ENCODE measurements around the gene EFNA5.

EFNA5 gene

DNA sequence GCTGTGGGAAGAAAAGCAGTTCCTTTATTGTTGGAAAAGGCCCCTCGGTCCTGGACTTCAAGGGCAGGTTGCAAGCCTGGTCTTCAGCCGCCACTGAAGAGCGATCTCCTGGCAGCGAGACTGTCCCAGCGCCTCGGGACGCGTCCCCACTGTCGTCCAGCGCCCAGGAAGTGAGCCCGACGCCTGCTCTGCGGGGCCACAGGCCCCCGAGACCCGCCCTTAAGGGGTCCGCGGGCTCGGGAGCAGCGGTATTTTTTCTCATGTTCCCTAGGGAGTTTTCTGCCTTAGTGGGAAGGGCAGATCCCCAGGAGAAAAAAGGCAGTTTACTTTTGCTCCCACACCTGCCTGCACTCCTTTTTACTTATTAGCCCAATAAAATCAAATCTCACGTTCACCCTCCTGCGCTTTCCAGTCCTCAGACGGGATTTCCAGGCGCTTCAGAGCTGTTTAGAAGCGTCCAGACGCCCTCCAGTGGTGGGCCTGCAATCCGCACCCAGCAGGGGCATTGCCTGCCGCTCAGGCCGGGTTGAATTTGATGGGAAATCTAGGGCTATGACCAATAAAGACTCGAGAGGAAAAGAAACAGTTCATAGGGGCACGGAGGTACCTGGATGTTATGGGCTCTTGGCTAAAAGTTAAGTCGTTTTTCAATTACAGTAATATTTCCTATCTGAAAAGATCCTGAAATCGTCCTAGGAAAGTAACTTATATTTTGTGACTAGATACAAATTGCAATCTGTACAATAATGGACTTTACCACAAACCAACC lies 2.8 kb upstream of the EFNA5 start:
- peak overlapping the region; percentile 90 for H3K27ac ChIP-seq
- no peak for DNase-seq (ENCODE audit: low read depth, low spot score)

- DNase-seq (ENCODE audit: low read depth, low spot score), result no peak
- H3K27ac ChIP-seq, result peak overlapping the region; percentile 90
Observed at GRCh38 chr5:107673039-107673367, 2.3 kb upstream of the EFNA5 start.

GRCh38 chr5:107672211-107673038 lies 1.7 kb upstream of the EFNA5 start:
- H3K27ac ChIP-seq, result peak overlapping the region; percentile 90
- DNase-seq (ENCODE audit: low read depth, low spot score), result peak; percentile 98

- peak overlapping the region; percentile 90 for H3K27ac ChIP-seq
- DNase-seq (ENCODE audit: low read depth, low spot score), result no peak
Observed at GRCh38 chr5:107671742-107672210, 1.0 kb upstream of the EFNA5 start.

DNA sequence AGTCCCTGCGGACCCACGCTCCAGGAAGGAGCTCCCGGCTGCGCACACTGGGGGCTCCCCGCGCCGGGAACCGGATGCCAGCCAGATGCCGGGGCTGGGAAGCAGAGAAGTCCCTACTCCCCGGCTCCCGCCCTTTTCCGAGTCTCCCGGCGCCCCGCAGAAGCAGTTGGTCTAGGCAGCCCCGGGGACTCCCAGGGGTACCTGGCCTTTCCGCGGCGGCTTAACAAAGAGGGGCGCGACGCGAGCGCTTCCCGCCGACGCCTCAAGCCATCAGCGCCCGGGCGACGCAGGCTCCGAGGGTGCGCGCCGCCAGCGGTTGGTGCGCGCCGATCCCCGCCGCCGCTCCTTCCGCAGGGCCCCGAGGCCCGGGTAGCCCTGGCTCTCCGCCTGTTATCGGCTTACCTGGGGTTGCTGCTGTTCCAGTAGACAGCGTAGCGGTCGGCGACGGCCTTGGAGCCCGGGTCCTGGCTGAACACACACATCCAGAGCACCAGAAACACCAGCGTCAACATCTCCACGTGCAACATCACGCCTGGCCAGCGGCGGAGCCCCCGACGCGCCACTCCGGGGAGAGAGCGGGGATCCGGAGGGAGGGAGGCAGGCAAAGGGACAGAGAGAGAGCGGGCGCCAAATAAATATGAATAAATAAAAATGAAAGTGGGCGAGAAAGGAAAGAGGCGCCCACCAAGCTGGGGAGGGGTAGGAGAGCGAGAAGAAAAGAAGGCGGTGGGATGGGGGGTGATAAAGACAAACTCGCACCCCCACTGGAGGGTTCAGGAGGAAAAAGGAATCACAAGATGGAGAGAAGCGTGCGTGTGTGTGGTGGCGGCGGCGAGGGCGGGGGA lies 428 bp downstream of the EFNA5 start:
- DNase-seq (ENCODE audit: low read depth, low spot score), result no peak
- peak overlapping the region; percentile 90 for H3K27ac ChIP-seq

GRCh38 chr5:107669096-107670031 lies 1.4 kb downstream of the EFNA5 start:
- H3K27ac ChIP-seq, result peak overlapping the region; percentile 90
- DNase-seq (ENCODE audit: low read depth, low spot score), result no peak

- no peak for DNase-seq (ENCODE audit: low read depth, low spot score)
- H3K27ac ChIP-seq, result peak overlapping the region; percentile 90
Observed at GRCh38 chr5:107668154-107669095, 2.3 kb downstream of the EFNA5 start.

GRCh38 chr5:107666051-107666655 lies 4.6 kb downstream of the EFNA5 start:
- no peak overlapping the region for H3K27ac ChIP-seq
- no peak for DNase-seq (ENCODE audit: low read depth, low spot score)

DNA sequence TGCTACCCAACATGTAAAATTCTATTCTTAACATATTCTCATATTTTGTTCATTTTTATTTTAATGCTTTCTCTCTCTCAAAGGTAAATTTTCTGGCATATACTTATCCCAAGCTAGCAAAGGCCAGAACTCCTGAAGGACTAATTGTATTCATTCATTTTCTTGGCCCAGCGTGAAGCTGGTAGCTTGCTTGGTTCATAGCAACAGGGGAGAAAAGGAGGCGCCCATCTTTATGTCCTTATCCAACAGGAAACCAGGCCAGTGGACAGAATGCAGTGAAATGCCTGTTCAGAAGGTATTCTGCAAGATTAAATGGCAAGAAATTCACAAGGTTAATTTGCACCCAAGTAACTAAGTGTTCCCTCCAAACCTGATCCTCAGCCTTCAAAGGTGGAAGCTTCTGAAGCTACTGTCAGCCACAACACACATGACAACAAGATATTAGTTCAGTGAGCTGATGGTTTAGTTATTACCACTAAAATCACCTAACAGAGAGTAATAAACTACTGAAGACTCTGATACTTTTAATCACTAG lies 5.6 kb downstream of the EFNA5 start:
- no peak overlapping the region for H3K27ac ChIP-seq
- no peak for DNase-seq (ENCODE audit: low read depth, low spot score)

GRCh38 chr5:107663697-107664096 lies 7.0 kb downstream of the EFNA5 start:
- no peak for DNase-seq (ENCODE audit: low read depth, low spot score)

DNA sequence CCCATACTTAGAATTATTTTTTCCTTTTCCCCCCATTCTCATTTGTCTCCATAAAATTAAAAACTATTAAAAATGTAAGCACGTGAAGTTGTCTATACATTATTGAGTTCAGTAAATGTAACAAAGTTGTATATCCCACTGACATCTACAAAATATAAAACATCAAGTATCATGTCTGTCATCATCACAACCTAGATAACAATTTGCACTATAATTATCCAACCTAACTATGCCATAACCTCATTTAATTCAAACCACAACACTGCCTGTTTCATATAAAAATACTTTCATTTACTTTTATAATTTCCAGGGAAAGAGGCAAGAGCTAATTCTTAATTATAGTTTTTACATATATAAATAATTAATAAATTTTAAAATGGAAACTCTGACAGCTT lies 9.1 kb downstream of the EFNA5 start:
- DNase-seq (ENCODE audit: low read depth, low spot score), result no peak

More at GRCh38 chr5:107663697-107664096, 7.0 kb downstream of the EFNA5 start:
- H3K27ac ChIP-seq, result no peak overlapping the region

GRCh38 chr5:107661038-107661649 lies 9.6 kb downstream of the EFNA5 start:
- DNase-seq (ENCODE audit: low read depth, low spot score), result no peak
- H3K27ac ChIP-seq, result no peak overlapping the region

More for the DNA sequence above, 9.1 kb downstream of the EFNA5 start:
- H3K27ac ChIP-seq, result no peak overlapping the region

GRCh38 chr5:107658528-107658927 lies 12.2 kb downstream of the EFNA5 start:
- no peak for DNase-seq (ENCODE audit: low read depth, low spot score)
- no peak overlapping the region for H3K27ac ChIP-seq

- no peak for DNase-seq (ENCODE audit: low read depth, low spot score)
- H3K27ac ChIP-seq, result peak overlapping the region; percentile 12
Observed at GRCh38 chr5:107655831-107656230, 14.9 kb downstream of the EFNA5 start.

DNA sequence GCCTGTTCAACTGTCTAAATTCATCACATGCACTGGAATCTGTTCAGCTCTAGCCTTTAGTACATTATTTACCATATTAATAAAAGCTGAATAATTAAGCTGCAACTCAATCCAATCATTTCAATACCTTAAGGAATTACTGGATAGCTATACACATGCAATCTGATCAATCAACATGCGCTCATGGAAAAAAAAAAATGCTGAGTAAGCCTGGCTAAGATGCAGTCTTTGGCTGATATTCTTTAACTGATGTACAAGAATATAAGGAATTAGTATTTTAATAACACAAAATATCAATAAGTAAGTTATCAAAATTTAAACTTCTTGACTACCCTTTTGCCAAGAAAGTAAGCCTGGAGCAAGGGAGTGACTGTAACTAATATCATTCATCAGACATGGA lies 15.9 kb downstream of the EFNA5 start:
- DNase-seq (ENCODE audit: low read depth, low spot score), result no peak
- no peak overlapping the region for H3K27ac ChIP-seq

- no peak overlapping the region for H3K27ac ChIP-seq
- DNase-seq (ENCODE audit: low read depth, low spot score), result no peak
Observed at GRCh38 chr5:107653685-107654084, 17.1 kb downstream of the EFNA5 start.

DNA sequence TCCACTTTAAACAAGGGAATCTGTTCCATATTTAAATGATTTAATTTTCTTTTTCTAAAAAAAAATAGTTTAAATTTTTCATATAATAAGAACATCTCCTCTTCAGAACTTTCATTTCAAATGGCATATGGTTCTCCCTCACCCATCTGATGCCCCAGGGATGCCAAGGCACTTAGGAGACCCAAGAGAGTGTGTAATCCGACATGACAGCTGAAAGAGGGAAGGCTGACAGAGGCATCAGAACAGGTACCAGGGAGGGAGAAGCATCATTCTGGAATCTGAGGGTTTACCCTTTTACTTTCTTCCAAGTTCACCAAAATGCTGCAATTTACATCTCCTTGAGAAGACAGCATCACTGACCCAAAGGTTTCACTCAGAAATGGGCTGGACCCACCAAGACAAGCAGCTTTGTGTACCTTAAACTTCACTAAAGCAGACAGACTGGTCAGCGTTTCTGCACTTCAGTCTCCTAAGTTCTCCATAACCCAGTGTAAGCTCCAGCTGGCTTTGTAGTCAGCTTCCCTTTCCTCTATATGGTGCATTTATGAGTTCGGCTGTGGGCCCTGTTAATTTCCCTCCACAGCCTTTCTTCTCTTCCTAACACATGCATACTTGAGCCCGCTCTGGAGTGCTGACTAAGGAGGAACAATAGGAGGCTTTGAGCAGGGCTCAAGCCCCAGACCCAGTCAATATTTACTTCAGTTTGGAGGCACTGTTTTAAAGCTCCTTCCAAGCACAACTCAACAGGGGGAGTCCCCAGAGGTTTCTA lies 17.7 kb downstream of the EFNA5 start:
- DNase-seq (ENCODE audit: low read depth, low spot score), result no peak
- H3K27ac ChIP-seq, result no peak overlapping the region

All from epithelial cell of prostate (primary cell).